Measurements from ENCODE around the gene CRYBG2. TPM values are rescaled to one million over a fixed set of nuclear protein-coding genes. Genes with fewer than 3 reads are reported as not detected.

Gene CRYBG2
- polyA plus RNA-seq, 1 donor from 2014 or later = 2.5 TPM

DNA sequence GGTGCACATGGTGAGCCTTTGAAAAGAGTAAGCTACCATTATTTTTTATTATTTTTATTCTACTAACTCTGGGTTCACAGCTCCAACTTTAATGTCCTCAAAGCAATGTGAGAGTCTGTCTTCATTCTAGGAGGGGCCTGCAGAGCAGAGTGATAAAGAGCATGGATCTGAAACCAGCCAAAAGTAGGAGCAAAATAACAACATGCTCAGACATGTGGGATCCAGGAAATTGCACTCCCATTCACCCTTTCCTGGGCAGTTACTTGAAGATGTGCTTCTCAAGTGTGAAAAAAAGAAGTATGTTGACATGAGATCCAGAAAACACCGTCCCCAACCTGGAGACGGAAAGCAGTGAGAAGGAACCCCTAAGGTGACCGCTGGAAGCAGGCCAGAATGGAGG lies 48.0 kb upstream of the CRYBG2 start:
- Histone ChIP-seq H3K9me3 (ENCODE audit: low read length) (no peaks in the 10 kb centered on the region), H2AFZ (ENCODE audit: low read depth, low read length) (no peak overlapping the region)

DNA sequence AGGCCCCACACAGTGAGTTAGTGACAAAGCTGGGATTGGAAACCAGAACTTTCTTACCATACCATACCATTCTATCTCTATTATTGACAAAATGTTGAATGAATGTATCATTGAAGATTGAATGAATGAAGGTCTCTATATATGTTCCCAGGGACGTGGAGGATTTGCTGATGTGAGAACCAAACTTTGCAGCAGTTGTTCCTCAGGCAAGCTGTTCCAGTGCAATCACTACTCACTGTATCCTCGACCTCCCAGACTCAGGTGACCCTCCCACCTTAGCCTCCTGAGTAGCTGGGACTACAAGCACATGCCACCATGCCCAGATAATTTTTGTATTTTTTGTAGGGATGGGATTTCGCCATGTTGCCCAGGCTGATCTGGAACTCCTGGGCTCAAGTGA lies 45.1 kb upstream of the CRYBG2 start:
- no peaks in the 10 kb centered on the region for H3F3A ChIP-seq (ENCODE audit: insufficient read depth, low read length, poor library complexity, severe bottlenecking)
- no peak for TF ChIP-seq POLR2AphosphoS5 (IDR thresholded peaks at IDR 0.05)
- TF ChIP-seq, protein P1, sequence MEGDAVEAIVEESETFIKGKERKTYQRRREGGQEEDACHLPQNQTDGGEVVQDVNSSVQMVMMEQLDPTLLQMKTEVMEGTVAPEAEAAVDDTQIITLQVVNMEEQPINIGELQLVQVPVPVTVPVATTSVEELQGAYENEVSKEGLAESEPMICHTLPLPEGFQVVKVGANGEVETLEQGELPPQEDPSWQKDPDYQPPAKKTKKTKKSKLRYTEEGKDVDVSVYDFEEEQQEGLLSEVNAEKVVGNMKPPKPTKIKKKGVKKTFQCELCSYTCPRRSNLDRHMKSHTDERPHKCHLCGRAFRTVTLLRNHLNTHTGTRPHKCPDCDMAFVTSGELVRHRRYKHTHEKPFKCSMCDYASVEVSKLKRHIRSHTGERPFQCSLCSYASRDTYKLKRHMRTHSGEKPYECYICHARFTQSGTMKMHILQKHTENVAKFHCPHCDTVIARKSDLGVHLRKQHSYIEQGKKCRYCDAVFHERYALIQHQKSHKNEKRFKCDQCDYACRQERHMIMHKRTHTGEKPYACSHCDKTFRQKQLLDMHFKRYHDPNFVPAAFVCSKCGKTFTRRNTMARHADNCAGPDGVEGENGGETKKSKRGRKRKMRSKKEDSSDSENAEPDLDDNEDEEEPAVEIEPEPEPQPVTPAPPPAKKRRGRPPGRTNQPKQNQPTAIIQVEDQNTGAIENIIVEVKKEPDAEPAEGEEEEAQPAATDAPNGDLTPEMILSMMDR (IDR thresholded peaks at IDR 0.05; ENCODE audit: poor library complexity, severe bottlenecking) = no peak
- TF ChIP-seq EP300 (conservative IDR thresholded peaks at IDR 0.05; ENCODE audit: poor library complexity, severe bottlenecking) = no peak
- no peak for TF ChIP-seq EZH2 (IDR thresholded peaks at IDR 0.05; ENCODE audit: borderline replicate concordance, insufficient read depth, low read length, poor library complexity, severe bottlenecking)
- no peak for TF ChIP-seq TAF1 (IDR thresholded peaks at IDR 0.05; ENCODE audit: low read depth)
- TF ChIP-seq MXI1 (conservative IDR thresholded peaks at IDR 0.05; ENCODE audit: poor library complexity, severe bottlenecking) = no peak
- TF ChIP-seq, protein P2, sequence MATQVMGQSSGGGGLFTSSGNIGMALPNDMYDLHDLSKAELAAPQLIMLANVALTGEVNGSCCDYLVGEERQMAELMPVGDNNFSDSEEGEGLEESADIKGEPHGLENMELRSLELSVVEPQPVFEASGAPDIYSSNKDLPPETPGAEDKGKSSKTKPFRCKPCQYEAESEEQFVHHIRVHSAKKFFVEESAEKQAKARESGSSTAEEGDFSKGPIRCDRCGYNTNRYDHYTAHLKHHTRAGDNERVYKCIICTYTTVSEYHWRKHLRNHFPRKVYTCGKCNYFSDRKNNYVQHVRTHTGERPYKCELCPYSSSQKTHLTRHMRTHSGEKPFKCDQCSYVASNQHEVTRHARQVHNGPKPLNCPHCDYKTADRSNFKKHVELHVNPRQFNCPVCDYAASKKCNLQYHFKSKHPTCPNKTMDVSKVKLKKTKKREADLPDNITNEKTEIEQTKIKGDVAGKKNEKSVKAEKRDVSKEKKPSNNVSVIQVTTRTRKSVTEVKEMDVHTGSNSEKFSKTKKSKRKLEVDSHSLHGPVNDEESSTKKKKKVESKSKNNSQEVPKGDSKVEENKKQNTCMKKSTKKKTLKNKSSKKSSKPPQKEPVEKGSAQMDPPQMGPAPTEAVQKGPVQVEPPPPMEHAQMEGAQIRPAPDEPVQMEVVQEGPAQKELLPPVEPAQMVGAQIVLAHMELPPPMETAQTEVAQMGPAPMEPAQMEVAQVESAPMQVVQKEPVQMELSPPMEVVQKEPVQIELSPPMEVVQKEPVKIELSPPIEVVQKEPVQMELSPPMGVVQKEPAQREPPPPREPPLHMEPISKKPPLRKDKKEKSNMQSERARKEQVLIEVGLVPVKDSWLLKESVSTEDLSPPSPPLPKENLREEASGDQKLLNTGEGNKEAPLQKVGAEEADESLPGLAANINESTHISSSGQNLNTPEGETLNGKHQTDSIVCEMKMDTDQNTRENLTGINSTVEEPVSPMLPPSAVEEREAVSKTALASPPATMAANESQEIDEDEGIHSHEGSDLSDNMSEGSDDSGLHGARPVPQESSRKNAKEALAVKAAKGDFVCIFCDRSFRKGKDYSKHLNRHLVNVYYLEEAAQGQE (IDR thresholded peaks at IDR 0.05; ENCODE audit: borderline replicate concordance) = no peak
- no peak for TF ChIP-seq RAD21 (conservative IDR thresholded peaks at IDR 0.05)
- H3K4me2 ChIP-seq (ENCODE audit: low read length) = no peak overlapping the region
- H4K20me1 ChIP-seq (ENCODE audit: insufficient read depth) = no peaks in the 10 kb centered on the region
- no peaks in the 10 kb centered on the region for H3K9me3 ChIP-seq (ENCODE audit: low read length)
- no peak overlapping the region for H2AFZ ChIP-seq (ENCODE audit: low read depth, low read length)
- no peak overlapping the region for H3K27ac ChIP-seq (ENCODE audit: low read length)
- no peak overlapping the region for H3K4me3 ChIP-seq (ENCODE audit: low read length)
- H3K9ac ChIP-seq (ENCODE audit: low read length) = no peak overlapping the region
- H3K79me2 ChIP-seq (replicated peaks; ENCODE audit: insufficient read depth, low read length) = no peaks in the 10 kb centered on the region
- H3K36me3 ChIP-seq (ENCODE audit: insufficient read depth, low read length) = no peaks in the 10 kb centered on the region
- no peaks in the 10 kb centered on the region for H3K9me2 ChIP-seq (ENCODE audit: insufficient read depth, low read length)
- no peaks in the 10 kb centered on the region for H3K27me3 ChIP-seq (ENCODE audit: insufficient read depth, low read depth, low read length)

More for the DNA sequence above, 48.0 kb upstream of the CRYBG2 start:
- H3K9me2 ChIP-seq (ENCODE audit: insufficient read depth, low read length) = no peaks in the 10 kb centered on the region
- H3K9ac ChIP-seq (ENCODE audit: low read length) = no peak overlapping the region
- no peaks in the 10 kb centered on the region for H3F3A ChIP-seq (ENCODE audit: insufficient read depth, low read length, poor library complexity, severe bottlenecking)
- no peaks in the 10 kb centered on the region for H3K79me2 ChIP-seq (replicated peaks; ENCODE audit: insufficient read depth, low read length)
- TF ChIP-seq MXI1 (conservative IDR thresholded peaks at IDR 0.05; ENCODE audit: poor library complexity, severe bottlenecking) = no peak
- TF ChIP-seq TAF1 (IDR thresholded peaks at IDR 0.05; ENCODE audit: low read depth) = no peak
- TF ChIP-seq, protein P1 (IDR thresholded peaks at IDR 0.05; ENCODE audit: poor library complexity, severe bottlenecking) = no peak
- no peaks in the 10 kb centered on the region for H4K20me1 ChIP-seq (ENCODE audit: insufficient read depth)
- H3K4me2 ChIP-seq (ENCODE audit: low read length) = no peak overlapping the region
- H3K36me3 ChIP-seq (ENCODE audit: insufficient read depth, low read length) = no peaks in the 10 kb centered on the region
- no peaks in the 10 kb centered on the region for H3K27me3 ChIP-seq (ENCODE audit: insufficient read depth, low read depth, low read length)
- no peak overlapping the region for H3K4me3 ChIP-seq (ENCODE audit: low read length)
- H3K27ac ChIP-seq (ENCODE audit: low read length) = no peak overlapping the region

Measured in neural cell (in vitro differentiated cells).